Heart left ventricle (tissue), 13 donors: ENCODE results near the gene XRCC5.

Experiments
- POLR2A ChIP-seq, 2 donors: fragments of 450-650 bp; IDR thresholded peaks; one replicate each; pipeline ENCODE4 v1.6.1; 2017; ENCODE audit warnings: antibody characterized with exemption in 2 of 2, mild to moderate bottlenecking in 2 of 2, moderate library complexity in 2 of 2
- TF ChIP-seq, protein P1 (sequence below), 12 donors: fragments of 200-600 bp; sonication (generic) in 4 of 12; IDR thresholded peaks; one replicate each; pipeline versions ENCODE4 v1.5.0 to v1.8.0; 2018 to 2022; ENCODE audit warnings: antibody characterized with exemption in 12 of 12, mild to moderate bottlenecking in 5 of 12
- donor health status: ischemic (EF 13 %, LVEDD 7.1; RV severe dilation, severe dysfunction).
- donor health status: DM: no; HTN: yes; CAD: no.
- donor health status: DM: no; HTN: no; CAD: no.
- donor health status: ischemic (EF 25% LVEDD 6.9; RV normal size, moderate dysfunction).
- donor health status: ischemic (EF 25% LVEDD 5.7; RV mildly dilated, moderate dysfunction).
- donor health status: ischemic (EF 35%, LVEDD 5.7; RV mildly dilated, moderate dysfunction).
- donor health status: nonischemic (EF 11% LVEDD 7.7; RV severe dilation, severe dysfunction).
- donor health status: DM: yes; HTN: yes; CAD: no.
- donor health status: PGD.
- donor health status: ischemic (EF 29% LVEDD 5.4; RV normal size, mild dysfunction).
- donor health status: nonischemic (EF 23%, LVEDD 6.1; RV moderate dilation, normal function).

- TF ChIP-seq, protein P1, sequence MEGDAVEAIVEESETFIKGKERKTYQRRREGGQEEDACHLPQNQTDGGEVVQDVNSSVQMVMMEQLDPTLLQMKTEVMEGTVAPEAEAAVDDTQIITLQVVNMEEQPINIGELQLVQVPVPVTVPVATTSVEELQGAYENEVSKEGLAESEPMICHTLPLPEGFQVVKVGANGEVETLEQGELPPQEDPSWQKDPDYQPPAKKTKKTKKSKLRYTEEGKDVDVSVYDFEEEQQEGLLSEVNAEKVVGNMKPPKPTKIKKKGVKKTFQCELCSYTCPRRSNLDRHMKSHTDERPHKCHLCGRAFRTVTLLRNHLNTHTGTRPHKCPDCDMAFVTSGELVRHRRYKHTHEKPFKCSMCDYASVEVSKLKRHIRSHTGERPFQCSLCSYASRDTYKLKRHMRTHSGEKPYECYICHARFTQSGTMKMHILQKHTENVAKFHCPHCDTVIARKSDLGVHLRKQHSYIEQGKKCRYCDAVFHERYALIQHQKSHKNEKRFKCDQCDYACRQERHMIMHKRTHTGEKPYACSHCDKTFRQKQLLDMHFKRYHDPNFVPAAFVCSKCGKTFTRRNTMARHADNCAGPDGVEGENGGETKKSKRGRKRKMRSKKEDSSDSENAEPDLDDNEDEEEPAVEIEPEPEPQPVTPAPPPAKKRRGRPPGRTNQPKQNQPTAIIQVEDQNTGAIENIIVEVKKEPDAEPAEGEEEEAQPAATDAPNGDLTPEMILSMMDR (IDR thresholded peaks at IDR 0.05) = no peak
- TF ChIP-seq POLR2A (IDR thresholded peaks at IDR 0.05) = no peak
Observed at GRCh38 chr2:216074794-216075193, 34.4 kb upstream of the XRCC5 start.
